ENCODE data around the gene DAB1. TPM values are rescaled to one million over a fixed set of nuclear protein-coding genes. Genes with fewer than 3 reads are reported as not detected.

The DAB1 gene
- total RNA-seq, 2 donors from 2014 or later, result 0.72 TPM; not detected in 1

- Mint-ChIP-seq H3K27ac (no peak overlapping the region), H3K36me3 (ENCODE audit: insufficient read depth in 2 of 2) (no peaks in the 10 kb centered on the region), H3K27me3 (ENCODE audit: low read depth) (peaks cover 12% of the 10 kb centered on the region), H3K9me3 (no peaks in the 10 kb centered on the region), H3K4me1 (ENCODE audit: low read depth) (no peaks in the 10 kb centered on the region), H3K4me3 (no peak overlapping the region)
- ATAC-seq (replicated peaks in 1 of 2) (no peak), DNase-seq (no peak)
Observed at GRCh38 chr1:57341721-57342120, 82.1 kb downstream of the DAB1 start.

- H3K27me3 Mint-ChIP-seq (ENCODE audit: low read depth), result peaks cover 5% of the 10 kb centered on the region
- no peaks in the 10 kb centered on the region for H3K4me1 Mint-ChIP-seq (ENCODE audit: low read depth)
- no peak overlapping the region for H3K27ac Mint-ChIP-seq
- no peak for ATAC-seq (replicated peaks in 1 of 2)
- no peaks in the 10 kb centered on the region for H3K9me3 Mint-ChIP-seq
- DNase-seq, result no peak
- no peaks in the 10 kb centered on the region for H3K36me3 Mint-ChIP-seq (ENCODE audit: insufficient read depth in 2 of 2)
- H3K4me3 Mint-ChIP-seq, result no peak overlapping the region
Observed at GRCh38 chr1:57340334-57341070, 83.4 kb downstream of the DAB1 start.

- H3K4me1 Mint-ChIP-seq (ENCODE audit: low read depth), result no peaks in the 10 kb centered on the region
- peaks cover 2 to 4% of the 10 kb centered on the region in 2 donors for H3K9me3 Mint-ChIP-seq
- H3K4me3 Mint-ChIP-seq, result no peak overlapping the region
- ATAC-seq (replicated peaks in 1 of 2) (no peak), DNase-seq (no peak)
- H3K27me3 Mint-ChIP-seq (ENCODE audit: low read depth), result peaks cover 5% of the 10 kb centered on the region
- peaks cover 0 to 2% of the 10 kb centered on the region in 2 donors for H3K36me3 Mint-ChIP-seq (ENCODE audit: insufficient read depth in 2 of 2)
- no peak overlapping the region for H3K27ac Mint-ChIP-seq
Observed at GRCh38 chr1:57337623-57338022, 86.2 kb downstream of the DAB1 start.

GRCh38 chr1:57336793-57337192 is 87.1 kb downstream of the DAB1 start:
- Mint-ChIP-seq H3K4me3 (no peak overlapping the region), H3K4me1 (ENCODE audit: low read depth) (no peaks in the 10 kb centered on the region), H3K36me3 (ENCODE audit: insufficient read depth in 2 of 2) (peaks cover 0 to 2% of the 10 kb centered on the region in 2 donors), H3K27me3 (ENCODE audit: low read depth) (peaks cover 5% of the 10 kb centered on the region), H3K9me3 (peaks cover 2 to 4% of the 10 kb centered on the region in 2 donors), H3K27ac (no peak overlapping the region)
- ATAC-seq (replicated peaks in 1 of 2) (no peak), DNase-seq (no peak)

- H3K4me1 Mint-ChIP-seq (ENCODE audit: low read depth), result no peaks in the 10 kb centered on the region
- no peak overlapping the region for H3K4me3 Mint-ChIP-seq
- peaks cover 0 to 2% of the 10 kb centered on the region in 2 donors for H3K36me3 Mint-ChIP-seq (ENCODE audit: insufficient read depth in 2 of 2)
- DNase-seq (no peak), ATAC-seq (replicated peaks in 1 of 2) (no peak)
- no peaks in the 10 kb centered on the region for H3K27me3 Mint-ChIP-seq (ENCODE audit: low read depth)
- H3K9me3 Mint-ChIP-seq, result peaks cover 4 to 6% of the 10 kb centered on the region in 2 donors
- no peak overlapping the region for H3K27ac Mint-ChIP-seq
Observed at GRCh38 chr1:57331620-57332019, 92.2 kb downstream of the DAB1 start.

- no peak for DNase-seq
- Mint-ChIP-seq H3K27ac (no peak overlapping the region), H3K36me3 (ENCODE audit: insufficient read depth in 2 of 2) (peaks cover 0 to 4% of the 10 kb centered on the region in 2 donors), H3K27me3 (ENCODE audit: low read depth) (no peaks in the 10 kb centered on the region), H3K4me3 (no peak overlapping the region), H3K9me3 (peaks cover 4 to 6% of the 10 kb centered on the region in 2 donors), H3K4me1 (ENCODE audit: low read depth) (no peaks in the 10 kb centered on the region)
- ATAC-seq (replicated peaks in 1 of 2), result no peak
Observed at GRCh38 chr1:57329937-57330336, 93.9 kb downstream of the DAB1 start.

- no peak for ATAC-seq (replicated peaks in 1 of 2)
- no peaks in the 10 kb centered on the region for H3K4me1 Mint-ChIP-seq (ENCODE audit: low read depth)
- H3K9me3 Mint-ChIP-seq, result peaks cover 4 to 6% of the 10 kb centered on the region in 2 donors
- no peak overlapping the region for H3K4me3 Mint-ChIP-seq
- H3K27me3 Mint-ChIP-seq (ENCODE audit: low read depth), result no peaks in the 10 kb centered on the region
- H3K27ac Mint-ChIP-seq, result no peak overlapping the region
- no peak for DNase-seq
- peaks cover 0 to 4% of the 10 kb centered on the region in 2 donors for H3K36me3 Mint-ChIP-seq (ENCODE audit: insufficient read depth in 2 of 2)
Observed at GRCh38 chr1:57329001-57329527, 94.8 kb downstream of the DAB1 start.

GRCh38 chr1:57327946-57328345 is 95.9 kb downstream of the DAB1 start:
- Mint-ChIP-seq H3K27ac (no peak overlapping the region), H3K9me3 (peaks cover 3 to 6% of the 10 kb centered on the region in 2 donors), H3K27me3 (ENCODE audit: low read depth) (no peaks in the 10 kb centered on the region), H3K36me3 (ENCODE audit: insufficient read depth in 2 of 2) (peaks cover 0 to 4% of the 10 kb centered on the region in 2 donors), H3K4me3 (no peak overlapping the region), H3K4me1 (ENCODE audit: low read depth) (no peaks in the 10 kb centered on the region)
- no peak for DNase-seq
- ATAC-seq (replicated peaks in 1 of 2), result no peak

- no peak overlapping the region for H3K4me3 Mint-ChIP-seq
- no peaks in the 10 kb centered on the region for H3K27me3 Mint-ChIP-seq (ENCODE audit: low read depth)
- ATAC-seq (replicated peaks in 1 of 2), result no peak
- no peak for DNase-seq
- no peak overlapping the region for H3K27ac Mint-ChIP-seq
- H3K4me1 Mint-ChIP-seq (ENCODE audit: low read depth), result no peaks in the 10 kb centered on the region
- H3K9me3 Mint-ChIP-seq, result peaks cover 0 to 3% of the 10 kb centered on the region in 2 donors
- peaks cover 0 to 1% of the 10 kb centered on the region in 2 donors for H3K36me3 Mint-ChIP-seq (ENCODE audit: insufficient read depth in 2 of 2)
Observed at GRCh38 chr1:57327336-57327735, 96.5 kb downstream of the DAB1 start.

- Mint-ChIP-seq H3K9me3 (peaks cover 0 to 1% of the 10 kb centered on the region in 2 donors), H3K4me3 (no peak overlapping the region), H3K36me3 (ENCODE audit: insufficient read depth in 2 of 2) (peaks cover 0 to 1% of the 10 kb centered on the region in 2 donors), H3K27me3 (ENCODE audit: low read depth) (no peaks in the 10 kb centered on the region), H3K27ac (no peak overlapping the region), H3K4me1 (ENCODE audit: low read depth) (no peaks in the 10 kb centered on the region)
- no peak for DNase-seq
- ATAC-seq (replicated peaks in 1 of 2), result no peak
Observed at GRCh38 chr1:57325536-57325935, 98.3 kb downstream of the DAB1 start.

GRCh38 chr1:57325117-57325516 is 98.7 kb downstream of the DAB1 start:
- Mint-ChIP-seq H3K27ac (no peak overlapping the region), H3K9me3 (peaks cover 0 to 1% of the 10 kb centered on the region in 2 donors), H3K27me3 (ENCODE audit: low read depth) (no peaks in the 10 kb centered on the region), H3K36me3 (ENCODE audit: insufficient read depth in 2 of 2) (peaks cover 0 to 1% of the 10 kb centered on the region in 2 donors), H3K4me1 (ENCODE audit: low read depth) (no peaks in the 10 kb centered on the region), H3K4me3 (no peak overlapping the region)
- ATAC-seq (replicated peaks in 1 of 2) (no peak), DNase-seq (no peak)

- ATAC-seq (replicated peaks in 1 of 2) (no peak), DNase-seq (no peak)
- Mint-ChIP-seq H3K27me3 (ENCODE audit: low read depth) (no peaks in the 10 kb centered on the region), H3K36me3 (ENCODE audit: insufficient read depth in 2 of 2) (peaks cover 0 to 1% of the 10 kb centered on the region in 2 donors), H3K27ac (no peak overlapping the region), H3K9me3 (peaks cover 0 to 1% of the 10 kb centered on the region in 2 donors), H3K4me3 (no peak overlapping the region), H3K4me1 (ENCODE audit: low read depth) (no peaks in the 10 kb centered on the region)
Observed at GRCh38 chr1:57324388-57324787, 99.5 kb downstream of the DAB1 start.

GRCh38 chr1:57321776-57322175 is 102.1 kb downstream of the DAB1 start:
- Mint-ChIP-seq H3K4me1 (ENCODE audit: low read depth) (no peaks in the 10 kb centered on the region), H3K27me3 (ENCODE audit: low read depth) (no peaks in the 10 kb centered on the region), H3K27ac (no peak overlapping the region), H3K9me3 (peaks cover 0 to 2% of the 10 kb centered on the region in 2 donors), H3K36me3 (ENCODE audit: insufficient read depth in 2 of 2) (peaks cover 0 to 1% of the 10 kb centered on the region in 2 donors), H3K4me3 (no peak overlapping the region)
- DNase-seq, result no peak
- ATAC-seq (replicated peaks in 1 of 2), result no peak

- H3K4me1 Mint-ChIP-seq (ENCODE audit: low read depth), result no peaks in the 10 kb centered on the region
- H3K9me3 Mint-ChIP-seq, result peaks cover 0 to 2% of the 10 kb centered on the region in 2 donors
- H3K36me3 Mint-ChIP-seq (ENCODE audit: insufficient read depth in 2 of 2), result no peaks in the 10 kb centered on the region
- no peak overlapping the region for H3K4me3 Mint-ChIP-seq
- ATAC-seq (replicated peaks in 1 of 2), result no peak
- H3K27ac Mint-ChIP-seq, result no peak overlapping the region
- no peaks in the 10 kb centered on the region for H3K27me3 Mint-ChIP-seq (ENCODE audit: low read depth)
- no peak for DNase-seq
Observed at GRCh38 chr1:57319791-57320190, 104.1 kb downstream of the DAB1 start.

Data from activated T-cell treated with anti-CD3 and anti-CD28 coated beads, Interleukin-2, amount 50 U/mL, for 72 hours (primary cell).